H1 (cell line): Measurements from ENCODE around the gene RAB3A. TPM values are rescaled to one million over a fixed set of nuclear protein-coding genes. Genes with fewer than 3 reads are reported as not detected.

ENCODE experiments used
- CTCF ChIA-PET: fragments of 300-600 bp; sonication (Branson Sonifier 250); formaldehyde crosslinking; loops from one replicate; lab custom pipeline; 2021; ENCODE audit not compliant: partially characterized antibody; lab: Charles Lee
- POLR2A ChIA-PET: fragments of 300-600 bp; sonication (Branson Sonifier 250); formaldehyde crosslinking; loops from one replicate; lab custom pipeline; 2021; ENCODE audit warnings: inconsistent platforms; ENCODE audit not compliant: partially characterized antibody; lab: Charles Lee
- DNase-seq, 2 experiments: peaks; one replicate each; pipeline versions ENCODE4 v3.0.0 to v3.0.0-alpha.2; 2010 to 2022; ENCODE audit warnings: low spot score in 2 of 2, low read depth in 1 of 2, mixed read lengths in 1 of 2
- FAIRE-seq: peaks from 2 replicates; lab custom pipeline; 2011; peaks lifted over from hg19 to GRCh38; lab: Jason Lieb, UNC
- H2AFZ ChIP-seq: 2 replicates; pipeline ENCODE4 v1.8.1; 2012; ENCODE audit warnings: low read length, inconsistent platforms
- H2AK5ac ChIP-seq: 2 replicates; pipeline ENCODE4 v1.6.1; 2013; ENCODE audit warnings: low read depth, low read length
- H2BK120ac ChIP-seq: replicated peaks from 2 replicates; pipeline ENCODE3; 2013; ENCODE audit warnings: low read depth, low read length, inconsistent platforms
- H2BK12ac ChIP-seq: 2 replicates; pipeline ENCODE4 v1.6.1; 2013; ENCODE audit warnings: low read depth, low read length
- H2BK15ac ChIP-seq: 2 replicates; pipeline ENCODE4 v1.6.1; 2013; ENCODE audit warnings: low read length
- H2BK20ac ChIP-seq: 2 replicates; pipeline ENCODE4 v1.6.1; 2013; ENCODE audit warnings: low read length
- H2BK5ac ChIP-seq: 2 replicates; pipeline ENCODE4 v1.6.1; 2013; ENCODE audit warnings: low read depth, low read length
- H3K14ac ChIP-seq: 2 replicates; pipeline ENCODE4 v1.6.1; 2013; ENCODE audit warnings: inconsistent platforms; ENCODE audit not compliant: insufficient read length
- H3K18ac ChIP-seq: 2 replicates; pipeline ENCODE4 v1.6.1; 2013; ENCODE audit warnings: low read length; ENCODE audit errors: extremely low read depth
- H3K23ac ChIP-seq: 2 replicates; pipeline ENCODE4 v1.6.1; 2013; ENCODE audit warnings: inconsistent platforms; ENCODE audit not compliant: insufficient read length
- H3K23me2 ChIP-seq: 2 replicates; pipeline ENCODE4 v1.6.1; 2013; ENCODE audit warnings: low read depth, low read length
- H3K27ac ChIP-seq: 2 replicates; pipeline ENCODE4 v1.6.1; 2011; ENCODE audit warnings: low read depth, low read length, inconsistent platforms
- H3K27me3 ChIP-seq, 4 experiments: replicated peaks in 1 of 4; 1 replicate in 1 of 4; 2 replicates in 3 of 4; pipeline versions ENCODE4 v1.6.1 to v1.8.1; 2011 to 2013; ENCODE audit warnings: low read length in 3 of 4, mild to moderate bottlenecking in 3 of 4, inconsistent platforms in 2 of 4, mixed read lengths in 2 of 4, moderate library complexity in 1 of 4; ENCODE audit not compliant: control insufficient read depth in 3 of 4, insufficient read depth in 3 of 4; ENCODE audit errors: extremely low read depth in 1 of 4
- H3K36me3 ChIP-seq, 4 experiments: 2 replicates each; pipeline versions ENCODE4 v1.6.1 to v1.8.1; 2011 to 2013; ENCODE audit warnings: mild to moderate bottlenecking in 4 of 4, low read length in 3 of 4, moderate library complexity in 2 of 4, control low read depth in 1 of 4, inconsistent platforms in 1 of 4; ENCODE audit not compliant: insufficient read depth in 4 of 4, control insufficient read depth in 2 of 4
- H3K4ac ChIP-seq: replicated peaks from 2 replicates; pipeline ENCODE3; 2013; ENCODE audit warnings: low read length, low read depth, mixed read lengths, inconsistent platforms; ENCODE audit not compliant: insufficient read length
- H3K4me1 ChIP-seq, 4 experiments: replicated peaks in 1 of 4; 1 replicate in 1 of 4; 2 replicates in 3 of 4; pipeline versions ENCODE4 v1.6.1 to v1.8.1; 2011 to 2013; ENCODE audit warnings: low read length in 3 of 4, inconsistent platforms in 2 of 4, mixed read lengths in 1 of 4; ENCODE audit not compliant: insufficient read depth in 4 of 4, control insufficient read depth in 3 of 4
- H3K4me2 ChIP-seq, 2 experiments: 2 replicates each; pipeline versions ENCODE4 v1.6.1 to v1.8.1; 2011 to 2013; ENCODE audit warnings: low read depth in 2 of 2, low read length in 2 of 2, control low read depth in 1 of 2, inconsistent platforms in 1 of 2, mild to moderate bottlenecking in 1 of 2; ENCODE audit not compliant: insufficient read depth in 1 of 2
- H3K4me3 ChIP-seq, 4 experiments: fragments of 200-600, 300-600 bp in 1 of 4; sonication (generic), shearing (Covaris generic), sonication (Bioruptor Twin) in 1 of 4; 2 replicates each; pipeline versions ENCODE4 v1.5.1 to v1.8.1; 2011 to 2016; ENCODE audit warnings: low read length in 4 of 4, low read depth in 3 of 4, control low read depth in 2 of 4, inconsistent platforms in 2 of 4, mild to moderate bottlenecking in 2 of 4, mixed read lengths in 1 of 4, moderate library complexity in 1 of 4; ENCODE audit not compliant: insufficient read depth in 2 of 4; ENCODE audit errors: extremely low read depth in 1 of 4
- H3K56ac ChIP-seq: replicated peaks from 2 replicates; pipeline ENCODE3; 2013; ENCODE audit warnings: low read depth, mild to moderate bottlenecking, mixed read lengths, low read length, inconsistent platforms; ENCODE audit not compliant: insufficient read length
- H3K79me1 ChIP-seq: 2 replicates; pipeline ENCODE4 v1.6.1; 2013; ENCODE audit warnings: low read depth, low read length, control low read depth
- H3K79me2 ChIP-seq, 2 experiments: 2 replicates each; pipeline versions ENCODE4 v1.6.1 to v1.8.1; 2012 to 2013; ENCODE audit warnings: low read length in 2 of 2, mild to moderate bottlenecking in 2 of 2, inconsistent platforms in 1 of 2; ENCODE audit not compliant: insufficient read depth in 2 of 2, control insufficient read depth in 1 of 2
- H3K9ac ChIP-seq, 4 experiments: replicated peaks in 1 of 4; 1 replicate in 1 of 4; 2 replicates in 3 of 4; pipeline versions ENCODE4 v1.6.1 to v1.8.1; 2011 to 2013; ENCODE audit warnings: low read depth in 3 of 4, low read length in 3 of 4, control low read depth in 2 of 4, mild to moderate bottlenecking in 2 of 4, moderate library complexity in 2 of 4, inconsistent platforms in 1 of 4; ENCODE audit errors: extremely low read depth in 1 of 4
- H3K9me3 ChIP-seq, 2 experiments: 2 replicates each; pipeline versions ENCODE4 v1.6.1 to v1.8.1; 2012 to 2013; ENCODE audit warnings: mild to moderate bottlenecking in 2 of 2, moderate library complexity in 2 of 2, control low read depth in 1 of 2, inconsistent platforms in 1 of 2, low read depth in 1 of 2, low read length in 1 of 2, mixed read lengths in 1 of 2; ENCODE audit not compliant: insufficient read depth in 2 of 2
- H4K20me1 ChIP-seq, 2 experiments: replicated peaks in 1 of 2; 2 replicates each; pipeline versions ENCODE3 to v1.8.1; 2011 to 2013; ENCODE audit warnings: inconsistent platforms in 2 of 2, low read length in 2 of 2, mild to moderate bottlenecking in 1 of 2; ENCODE audit not compliant: insufficient read depth in 2 of 2, control insufficient read depth in 1 of 2
- H4K5ac ChIP-seq: 2 replicates; pipeline ENCODE4 v1.6.1; 2013; ENCODE audit warnings: low read length, low read depth, mixed read lengths, inconsistent platforms; ENCODE audit not compliant: insufficient read length
- H4K8ac ChIP-seq: 2 replicates; pipeline ENCODE4 v1.8.0; 2013; ENCODE audit warnings: mild to moderate bottlenecking, moderate library complexity, low read length, inconsistent platforms; ENCODE audit not compliant: insufficient read depth; ENCODE audit errors: extremely low read depth
- H4K91ac ChIP-seq: replicated peaks from 2 replicates; pipeline ENCODE3; 2013; ENCODE audit warnings: low read length, mixed read lengths, inconsistent platforms; ENCODE audit not compliant: insufficient read length
- CEBPB ChIP-seq: IDR thresholded peaks from 2 replicates; pipeline ENCODE4 v1.6.1; 2012; ENCODE audit warnings: low read depth, low read length
- CREB1 ChIP-seq: IDR thresholded peaks from 2 replicates; pipeline ENCODE4 v1.6.1; 2012; ENCODE audit warnings: inconsistent platforms
- JUND ChIP-seq: IDR thresholded peaks from 2 replicates; pipeline ENCODE4 v1.6.1; 2011; ENCODE audit warnings: mild to moderate bottlenecking, improper control_type of control experiment, low read length
- POLR2AphosphoS5 ChIP-seq: IDR thresholded peaks from 2 replicates; pipeline ENCODE4 v1.6.1; 2011; ENCODE audit warnings: low read depth, low read length
- RBBP5 ChIP-seq: IDR thresholded peaks from 2 replicates; pipeline ENCODE4 v1.7.1; 2012; ENCODE audit warnings: low read depth, mild to moderate bottlenecking, inconsistent platforms, low read length, moderate library complexity, borderline replicate concordance
- SIN3A ChIP-seq, 2 experiments: IDR thresholded peaks in 1 of 2; conservative IDR thresholded peaks in 1 of 2; 2 replicates each; pipeline ENCODE4 v1.6.1; 2011 to 2012; ENCODE audit warnings: low read length in 2 of 2, improper control_type of control experiment in 1 of 2, low read depth in 1 of 2, mild to moderate bottlenecking in 1 of 2
- SRF ChIP-seq: IDR thresholded peaks from 2 replicates; pipeline ENCODE4 v1.6.1; 2011; ENCODE audit warnings: mild to moderate bottlenecking, low read depth, low read length, moderate library complexity
- WGBS, 2 experiments: shearing (Covaris generic) in 1 of 2; methylation state at CpG; one replicate each; pipeline versions ENCODE4 v1.1.6 to v1.1.7; 2013 to 2015; ENCODE audit warnings: low lambda C conversion rate in 2 of 2, mixed read lengths in 2 of 2, inconsistent platforms in 1 of 2, low coverage in 1 of 2, missing lambda C conversion rate in 1 of 2; ENCODE audit not compliant: insufficient replicate concordance in 2 of 2, insufficient coverage in 1 of 2, insufficient read length in 1 of 2; ENCODE audit errors: extremely low coverage in 1 of 2, missing lambda C conversion rate in 1 of 2; 5-methylcytosine and 5-hydroxymethylcytosine counted together
- polyA plus RNA-seq, 7 experiments: library from polyadenylated mRNA; depleted of rRNA in 3 of 7; stranded (reverse) in 5 of 7; unstranded in 2 of 7; fragments of >200 nt in 5 of 7; fragments of 200-250 nt in 2 of 7; gene quantifications; 1 replicate in 5 of 7; 2 replicates in 1 of 7; 4 replicates in 1 of 7; pipeline versions ENCODE4 v1.2.1 to v1.2.3, GENCODE V29; 2011 to 2013; ENCODE audit warnings: missing spikeins in 2 of 7, mixed read lengths in 2 of 7
- total RNA-seq: library from RNA; stranded (reverse); fragmentation: NEBNext Ultra II Directional; extraction: Animal tissue kit (Norgen Biotek cat#: 25700); gene quantifications from 2 replicates; pipeline ENCODE4 v1.2.1, GENCODE V29; 2021
- TF ChIP-seq, protein P1 (sequence below): IDR thresholded peaks from 2 replicates; pipeline ENCODE4 v1.6.1; 2011; ENCODE audit warnings: low read length, improper control_type of control experiment

Gene RAB3A
- total and polyA plus RNA-seq, 2 of the 8 experiments (the other 6 are each of a cell fraction or from before 2014, with no cell fraction given): 13.6 to 14.2 TPM

DNA sequence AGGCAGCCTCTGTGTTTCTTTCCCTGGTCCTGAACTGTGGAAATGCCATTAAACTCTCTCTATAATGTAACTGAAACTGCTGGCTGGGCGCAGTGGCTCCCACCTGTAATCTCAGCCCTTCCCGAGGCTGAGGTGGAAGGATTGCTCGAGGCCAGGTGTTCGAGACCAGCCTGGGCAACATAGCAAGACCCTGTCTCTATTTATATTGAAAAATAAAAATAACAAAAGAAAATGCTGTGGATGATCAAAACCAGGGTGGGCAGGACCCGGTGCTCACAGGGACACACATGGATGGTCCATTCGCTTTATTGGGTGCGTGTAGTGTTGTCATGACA, 7.4 kb downstream of the RAB3A start:
- Histone ChIP-seq H3K18ac (no peak overlapping the region), H3K14ac (no peak overlapping the region), H3K36me3 (peaks cover 11 to 26% (median 12%) of the 10 kb centered on the region in 4 experiments; a peak in 7 of 8 replicates), H4K91ac (no peak overlapping the region), H3K4ac (no peak overlapping the region), H3K23ac (no peak overlapping the region), H3K4me1 (peaks cover 5 to 12% (median 8%) of the 10 kb centered on the region in 4 experiments), H4K5ac (no peak overlapping the region), H2AK5ac (no peak overlapping the region), H3K27me3 (no peaks in the 10 kb centered on the region), H2BK15ac (no peak overlapping the region), H3K79me1 (peaks cover 6% of the 10 kb centered on the region; the same call in 1 of the 2 replicates), H3K4me2 (no peak overlapping the region), H2BK12ac (no peak overlapping the region), H4K20me1 (peaks cover 3 to 22% of the 10 kb centered on the region in 2 experiments), H3K27ac (no peak overlapping the region), H3K23me2 (peaks cover 10% of the 10 kb centered on the region), H3K4me3 (no peak overlapping the region), H2BK20ac (no peak overlapping the region), H3K9ac (no peak overlapping the region), H2BK120ac (no peak overlapping the region), H2BK5ac (no peak overlapping the region), H3K9me3 (no peaks in the 10 kb centered on the region), H2AFZ (no peak overlapping the region), H3K79me2 (peaks cover 0 to 4% of the 10 kb centered on the region in 2 experiments; a peak in 1 of 4 replicates), H3K56ac (no peak overlapping the region), H4K8ac (no peak overlapping the region)
- ChIA-PET CTCF (interaction anchor here (2.3 kb wide), 1 partner anchor 57 kb away, joined by 12 read pairs; a partner anchor contains a TSS), POLR2A (interaction anchor here (0.9 to 5.8 kb wide), 3 partner anchors 9 to 84 kb away, joined by 3 to 38 read pairs (median 5); partner anchors contain the start of gene JUND)
- FAIRE-seq (no peak), DNase-seq (no peak)
- TF ChIP-seq CEBPB: no peak
- no peak for TF ChIP-seq CREB1
- TF ChIP-seq SIN3A (conservative IDR thresholded peaks at IDR 0.05 in 1 of 2, IDR thresholded peaks at IDR 0.05 in 1 of 2; ENCODE audit: low read depth in 1 of 2, low read length in 2 of 2): no peak
- TF ChIP-seq, protein P1, sequence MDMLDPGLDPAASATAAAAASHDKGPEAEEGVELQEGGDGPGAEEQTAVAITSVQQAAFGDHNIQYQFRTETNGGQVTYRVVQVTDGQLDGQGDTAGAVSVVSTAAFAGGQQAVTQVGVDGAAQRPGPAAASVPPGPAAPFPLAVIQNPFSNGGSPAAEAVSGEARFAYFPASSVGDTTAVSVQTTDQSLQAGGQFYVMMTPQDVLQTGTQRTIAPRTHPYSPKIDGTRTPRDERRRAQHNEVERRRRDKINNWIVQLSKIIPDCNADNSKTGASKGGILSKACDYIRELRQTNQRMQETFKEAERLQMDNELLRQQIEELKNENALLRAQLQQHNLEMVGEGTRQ: no peak
- TF ChIP-seq POLR2AphosphoS5: no peak
- TF ChIP-seq SRF: no peak
- TF ChIP-seq RBBP5: no peak
- no peak for TF ChIP-seq JUND
- WGBS, 2 experiments: 84% methylated on average over 7 of the region's 7 CpGs; no CpG with 5 or more reads in 1 of the 2 experiments
